Fibroblast of skin of back (primary cell): ENCODE results near the gene TTLL8. TPM values are rescaled to one million over a fixed set of nuclear protein-coding genes. Genes with fewer than 3 reads are reported as not detected.
A peak's percentile ranks its signal among the peaks of the same experiment; 100 is the strongest.
"Not testable (repeated sequence)": the region's sequence is repeated elsewhere in the genome, so short reads cannot be mapped to it uniquely, and the experiment has no call there.

Experiments used
- DNase-seq: peaks from one replicate; pipeline ENCODE4 v3.0.0-alpha.2; 2013
- polyA plus RNA-seq, 2 experiments: library from polyadenylated mRNA; unstranded; fragments of 120-200 nt; gene quantifications; one replicate each; pipeline ENCODE4 v1.2.1, GENCODE V29; 2013; ENCODE audit not compliant: insufficient read length in 2 of 2

TTLL8 gene
- polyA plus RNA-seq (2013, experiment 1 of 2; ENCODE audit: insufficient read length) = not detected
- polyA plus RNA-seq (2013, experiment 2 of 2; ENCODE audit: insufficient read length) = not detected

- DNase-seq = no peak
Measured at GRCh38 chr22:50058061-50058905, at the start of gene TTLL8. Gene TTLL8, minus strand, starts transcription at chr22:50058298.

- DNase-seq = no peak
Measured at GRCh38 chr22:50107529-50107928, 49.4 kb upstream of the TTLL8 start.

GRCh38 chr22:50105208-50106100 is 47.4 kb upstream of the TTLL8 start:
- peak; percentile 55 for DNase-seq

GRCh38 chr22:50104141-50104544 is 46.0 kb upstream of the TTLL8 start:
- no peak for DNase-seq

GRCh38 chr22:50102946-50103345 is 44.8 kb upstream of the TTLL8 start:
- DNase-seq = no peak

- no peak for DNase-seq
Measured at GRCh38 chr22:50101870-50102565, 43.9 kb upstream of the TTLL8 start.

GRCh38 chr22:50098052-50098451 is 40.0 kb upstream of the TTLL8 start:
- DNase-seq = no peak

- DNase-seq = no peak
Measured at GRCh38 chr22:50092342-50092741, 34.2 kb upstream of the TTLL8 start.

GRCh38 chr22:50091092-50091768 is 33.1 kb upstream of the TTLL8 start:
- DNase-seq = no peak

- DNase-seq = no peak
Measured at GRCh38 chr22:50090412-50090714, 32.3 kb upstream of the TTLL8 start.

GRCh38 chr22:50089682-50090411 is 31.7 kb upstream of the TTLL8 start, which contains the start of gene MOV10L1:
Gene MOV10L1, plus strand, starts transcription at chr22:50090006. Its CDS starts 83 bp downstream, at chr22:50090089.
- DNase-seq = peak; percentile 33

- no peak for DNase-seq
Measured at GRCh38 chr22:50089231-50089630, 31.1 kb upstream of the TTLL8 start.

GRCh38 chr22:50088096-50088495 is 30.0 kb upstream of the TTLL8 start:
- DNase-seq = no peak

- DNase-seq = no peak
Measured at GRCh38 chr22:50087646-50088045, 29.5 kb upstream of the TTLL8 start.

GRCh38 chr22:50086975-50087374 is 28.9 kb upstream of the TTLL8 start:
- DNase-seq = not testable (repeated sequence)

- DNase-seq = peak; percentile 33
Measured at GRCh38 chr22:50086526-50086925, 28.4 kb upstream of the TTLL8 start.

GRCh38 chr22:50085211-50085972 is 27.3 kb upstream of the TTLL8 start, which contains the start of gene MLC1:
Gene MLC1, minus strand, starts transcription at chr22:50085426. Its CDS starts 524 bp downstream, at chr22:50084902.
- no peak for DNase-seq

GRCh38 chr22:50084614-50085021 is 26.5 kb upstream of the TTLL8 start:
- no peak for DNase-seq

- DNase-seq = no peak
Measured at GRCh38 chr22:50084080-50084477, 26.0 kb upstream of the TTLL8 start.

- DNase-seq = no peak
Measured at GRCh38 chr22:50083462-50084079, 25.5 kb upstream of the TTLL8 start.
